GM21360 (cell line): ENCODE data around the gene NKAIN2.

Source experiments
- ATAC-seq: cut with Tn5 transposase; IDR thresholded peaks from one replicate; pipeline ENCODE4 v1.9.1; 2021; ENCODE audit warnings: mild to moderate bottlenecking, moderate library complexity; ENCODE audit not compliant: unreplicated experiment

Gene NKAIN2

DNA sequence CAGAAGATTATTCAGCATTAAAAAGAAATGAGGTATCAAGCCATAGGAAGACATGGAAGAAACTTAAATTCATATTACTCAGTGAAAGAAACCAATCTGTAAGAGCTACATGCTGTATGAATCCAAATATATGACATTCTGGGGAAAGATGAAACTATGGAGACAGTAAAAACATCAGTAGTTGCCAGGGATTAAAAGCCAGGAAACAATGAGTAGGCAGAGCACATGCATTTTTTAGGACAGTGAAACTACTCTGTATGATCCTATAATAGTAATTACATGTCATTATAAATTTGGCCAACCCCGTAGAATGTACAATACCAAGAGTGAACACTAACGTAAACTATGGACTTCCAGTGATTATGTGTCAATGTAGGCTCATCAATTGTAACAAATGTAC is 1065.8 kb downstream of the NKAIN2 start:
- ATAC-seq, result no peak

DNA sequence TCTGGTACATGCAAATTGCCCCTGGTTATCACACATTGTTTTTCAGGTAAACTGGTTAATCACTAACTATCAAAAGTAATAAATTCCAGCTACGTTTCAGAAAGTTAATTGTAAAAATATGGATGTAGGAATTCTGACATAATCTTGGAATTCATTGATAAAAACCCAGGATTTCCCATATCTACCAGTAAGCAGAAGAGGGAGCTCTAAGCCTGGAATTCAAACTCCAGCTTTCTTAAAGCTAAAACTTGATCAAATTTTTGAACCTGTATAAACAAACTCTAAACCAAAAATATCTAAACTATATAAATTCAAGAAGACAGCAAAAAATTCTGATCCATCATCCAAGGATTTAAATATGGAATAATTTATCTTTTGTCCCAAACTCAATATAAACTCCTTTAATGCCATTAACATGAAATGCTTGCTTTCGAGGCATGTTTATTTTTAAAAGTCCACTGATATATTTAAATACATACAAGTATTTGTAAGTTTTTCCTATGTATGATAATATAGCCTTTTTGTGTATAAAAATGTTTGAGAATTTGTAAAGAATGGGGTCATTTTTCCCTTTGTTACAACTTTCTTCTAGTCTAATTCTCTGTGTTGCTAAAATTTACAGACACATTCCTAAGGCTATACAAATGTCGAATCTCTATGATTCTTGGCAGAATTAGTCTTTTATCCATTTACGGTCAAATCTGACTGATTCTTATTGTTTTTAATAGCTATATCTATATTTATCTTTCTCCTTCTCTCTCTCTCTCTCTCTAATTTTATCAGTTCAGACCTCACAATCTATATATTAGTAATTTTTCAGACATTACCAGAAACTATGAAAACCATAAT is 1067.2 kb downstream of the NKAIN2 start:
- no peak for ATAC-seq

DNA sequence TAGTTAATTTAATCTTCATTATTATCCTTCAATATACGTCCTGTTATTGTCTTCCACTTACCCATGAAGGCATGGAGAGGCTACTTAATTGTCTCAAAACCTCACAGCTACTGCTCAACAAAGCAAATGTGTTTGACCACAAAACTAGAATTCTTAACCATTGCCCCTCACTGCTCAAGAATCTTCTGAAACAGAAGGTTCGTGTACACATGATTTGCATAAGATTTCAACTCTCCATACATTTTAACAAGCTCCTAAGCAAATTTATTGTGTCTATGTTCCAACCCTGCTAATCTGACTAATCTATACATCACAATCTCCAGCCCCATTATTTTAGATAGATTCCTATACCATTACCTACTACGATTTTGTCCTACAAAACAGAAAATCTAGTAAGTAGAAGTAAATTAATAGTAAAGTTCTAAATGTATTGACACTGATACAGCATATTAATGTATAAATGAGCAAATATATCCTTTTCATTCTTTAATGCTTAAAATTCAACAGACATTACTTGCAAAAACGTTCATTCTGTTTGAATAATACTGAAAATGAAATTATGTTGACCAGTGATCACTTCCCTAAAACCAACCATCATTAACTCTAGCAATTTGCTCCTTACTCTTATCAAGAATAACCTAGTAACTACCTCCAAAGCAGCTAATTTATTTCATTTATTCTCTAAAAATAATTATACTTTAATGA is 1068.8 kb downstream of the NKAIN2 start:
- peak; percentile 56 for ATAC-seq

DNA sequence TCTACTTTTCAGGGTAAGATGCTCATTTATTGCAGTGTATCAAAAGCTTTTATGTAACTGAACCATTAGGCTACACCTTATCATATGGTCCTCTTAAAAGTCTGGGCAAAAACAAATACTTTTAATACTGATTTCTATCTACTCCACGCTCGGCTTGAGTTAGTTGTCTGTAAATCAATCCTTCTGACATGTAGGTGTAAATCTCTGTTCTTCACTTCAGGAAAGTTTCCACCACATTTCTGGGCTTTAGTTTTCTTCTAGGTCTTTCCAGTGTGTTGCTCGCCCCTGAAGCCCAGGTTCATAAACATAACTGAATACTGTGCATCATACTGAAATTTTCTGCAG is 1069.4 kb downstream of the NKAIN2 start:
- ATAC-seq, result no peak
